Raji (cell line): Measurements from ENCODE around the gene TEX44.

Experiments used
- POLR2A ChIP-seq: IDR thresholded peaks from 2 replicates; pipeline ENCODE4 v1.6.1; 2011; ENCODE audit warnings: low read depth, low read length, control low read depth; ENCODE audit not compliant: insufficient read depth

TEX44 gene

GRCh38 chr2:231613663-231614558, 21.2 kb downstream of the TEX44 start:
- peak; percentile 86 for TF ChIP-seq POLR2A

DNA sequence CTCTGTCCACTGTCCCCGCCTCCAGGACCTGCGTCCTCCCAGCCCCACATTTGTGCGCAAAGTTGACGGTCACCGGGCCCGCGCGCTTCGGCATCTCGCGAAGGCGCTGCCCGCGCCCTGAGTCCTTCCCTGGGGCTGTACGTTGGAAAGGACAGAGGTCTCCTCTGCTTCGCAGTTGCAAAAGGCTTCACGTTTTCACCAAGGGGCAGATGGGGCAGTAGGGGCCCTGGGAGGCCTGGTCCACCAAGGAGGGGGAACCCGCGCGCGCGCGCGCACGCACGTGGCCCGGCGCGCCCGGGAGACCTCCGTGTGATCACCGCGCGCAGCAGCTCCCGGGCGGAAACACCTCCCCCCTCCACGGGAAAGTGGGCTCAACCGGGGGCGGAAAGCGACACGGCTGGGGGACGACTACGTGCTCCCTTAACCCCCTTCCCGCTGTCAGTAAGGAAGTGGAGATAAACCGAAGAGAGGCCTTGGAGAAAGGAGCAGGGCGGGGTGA, 21.9 kb downstream of the TEX44 start:
- TF ChIP-seq POLR2A, result no peak

GRCh38 chr2:231615058-231615671, 22.5 kb downstream of the TEX44 start:
- no peak for TF ChIP-seq POLR2A

- TF ChIP-seq POLR2A, result no peak
Measured at GRCh38 chr2:231616296-231616695, 23.6 kb downstream of the TEX44 start.

DNA sequence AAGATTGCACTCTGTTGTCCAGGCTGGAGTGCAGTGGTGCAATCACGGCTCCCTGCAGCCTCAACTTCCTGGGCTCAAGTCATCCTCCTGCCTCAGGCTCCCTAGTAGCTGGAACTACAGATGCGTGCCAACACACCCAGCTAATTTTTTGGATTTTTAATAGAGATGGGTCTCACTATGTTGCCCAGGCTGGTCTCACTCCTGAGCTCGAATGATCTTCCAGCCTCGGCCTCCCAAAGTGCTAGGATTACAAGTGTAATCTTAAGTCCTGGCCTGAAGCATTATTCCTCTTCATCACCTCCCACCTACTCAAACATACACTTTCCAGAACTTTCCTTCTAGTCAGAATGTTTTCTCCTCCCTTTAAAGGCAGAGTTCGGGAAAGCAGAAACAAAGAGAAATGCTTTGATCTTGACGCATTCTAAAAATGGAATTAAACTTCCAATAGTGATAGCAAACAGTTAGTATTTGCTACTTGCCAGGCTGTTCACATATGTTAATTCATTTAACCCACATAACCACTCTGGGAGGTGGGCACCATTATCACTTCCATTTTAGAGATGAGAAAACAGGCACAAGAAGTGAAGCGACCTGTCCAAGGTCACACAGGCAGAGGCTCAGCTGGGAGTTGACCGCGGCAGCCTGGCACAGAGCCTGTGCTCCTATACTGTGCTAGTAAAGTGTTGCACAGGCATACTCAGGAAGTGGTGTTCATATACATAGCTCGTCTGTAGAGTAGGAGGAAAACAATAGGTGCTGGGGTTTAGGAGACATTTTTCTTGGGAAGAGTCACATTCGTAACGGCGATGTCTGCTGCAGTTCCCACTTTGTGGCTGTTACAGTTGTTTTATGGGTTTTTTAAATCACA, 24.6 kb downstream of the TEX44 start:
- TF ChIP-seq POLR2A, result no peak

GRCh38 chr2:231621051-231621879, 28.6 kb downstream of the TEX44 start:
- no peak for TF ChIP-seq POLR2A

DNA sequence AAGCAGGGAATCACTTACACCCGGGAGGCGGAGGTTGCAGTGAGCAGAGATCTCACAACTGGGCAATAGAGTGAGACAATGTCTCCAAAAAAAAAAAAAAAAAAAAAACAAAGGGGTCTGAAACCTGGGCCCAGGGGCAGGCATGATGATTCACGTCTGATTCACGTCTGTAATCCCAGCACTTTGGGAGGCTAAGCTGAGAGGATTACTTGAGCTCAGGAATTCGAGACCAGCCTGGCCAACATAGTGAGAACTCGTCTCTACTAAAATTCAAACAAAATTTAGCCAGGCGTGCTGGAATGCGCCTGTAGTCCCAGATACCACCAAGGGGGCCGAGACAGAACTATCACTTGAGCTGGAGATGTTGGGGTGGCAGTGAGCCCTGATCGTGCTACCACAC, 30.3 kb downstream of the TEX44 start:
- TF ChIP-seq POLR2A, result no peak

DNA sequence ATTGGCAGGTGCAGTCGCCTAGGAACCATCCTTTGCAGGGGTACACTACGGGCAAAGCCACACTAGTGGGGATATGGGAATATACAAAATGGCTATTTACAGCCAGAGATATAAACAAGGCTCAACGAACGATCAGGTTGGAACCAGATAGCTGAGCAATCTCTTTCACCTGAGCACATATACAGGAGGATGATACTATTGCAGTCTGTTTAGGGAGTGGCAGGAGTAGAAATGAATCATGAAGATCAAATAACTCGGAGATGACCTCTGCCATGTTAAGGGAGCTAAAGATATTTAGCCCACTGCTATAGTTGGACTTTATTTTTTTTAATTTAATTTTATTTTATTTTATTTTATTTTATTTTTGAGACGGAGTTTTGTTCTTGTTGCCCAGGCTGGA, 33.8 kb downstream of the TEX44 start:
- TF ChIP-seq POLR2A, result no peak

DNA sequence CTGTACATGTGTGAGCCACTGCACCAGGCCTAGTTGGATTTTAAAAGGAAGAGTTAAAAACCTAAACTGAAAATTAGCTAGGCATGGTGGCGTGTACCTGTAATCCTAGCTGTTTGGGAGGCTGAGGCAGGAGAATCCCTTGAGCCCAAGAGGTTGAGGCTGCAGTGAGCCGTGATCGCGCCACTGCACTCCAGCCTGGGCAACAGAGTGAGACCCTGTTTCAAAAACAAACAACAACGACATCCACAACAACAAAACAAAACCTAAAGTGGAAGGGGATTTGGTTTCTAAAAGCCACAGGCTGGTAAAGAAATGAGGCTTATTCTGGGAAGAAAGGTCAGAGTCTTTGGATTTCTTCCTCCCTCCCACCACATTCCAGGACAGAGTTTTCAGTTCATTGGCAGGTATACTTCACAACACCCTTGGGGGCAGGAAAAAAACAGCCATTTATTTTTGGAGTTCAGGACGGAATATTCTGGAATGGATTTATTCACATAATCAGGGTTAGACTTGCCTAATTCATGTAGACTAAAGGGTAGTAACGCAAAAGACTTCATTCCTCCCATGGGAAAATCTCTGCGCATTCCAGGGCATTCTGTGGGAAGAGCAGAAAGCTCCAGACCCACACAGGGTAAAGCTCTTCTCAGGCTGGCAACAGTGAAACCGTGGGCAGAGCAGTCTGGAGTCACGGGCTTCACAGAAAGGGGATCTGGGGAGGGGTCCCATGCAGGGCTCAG, 34.9 kb downstream of the TEX44 start:
- no peak for TF ChIP-seq POLR2A

DNA sequence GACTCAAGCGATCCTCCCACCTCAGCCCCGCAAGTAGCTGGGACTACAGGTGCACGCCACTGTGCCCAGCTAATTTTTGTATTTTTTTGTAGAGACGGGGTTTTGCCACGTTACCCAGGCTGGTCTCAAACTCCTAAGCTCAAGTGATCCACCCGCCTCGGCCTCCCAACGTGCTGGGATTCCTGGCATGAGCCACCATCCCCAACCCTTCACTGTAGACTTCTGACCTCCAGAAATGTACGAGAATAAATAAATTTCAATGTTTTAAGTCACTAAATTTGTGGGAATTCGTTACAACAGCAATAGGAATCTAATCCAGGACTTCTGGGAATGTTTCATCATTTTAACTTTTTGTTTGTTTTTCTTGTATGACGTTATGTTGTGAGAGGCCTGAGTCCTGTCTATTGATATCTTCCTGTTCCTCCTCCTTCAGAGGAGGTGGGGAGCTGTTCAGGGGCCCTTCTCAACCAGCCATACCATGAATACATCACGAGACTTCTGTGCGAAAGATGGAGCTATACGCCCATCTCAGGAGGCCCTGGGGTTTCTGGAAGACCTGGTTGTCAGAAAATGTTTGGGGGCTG, 40.0 kb downstream of the TEX44 start:
- TF ChIP-seq POLR2A, result no peak

GRCh38 chr2:231633241-231633976, 40.7 kb downstream of the TEX44 start:
- TF ChIP-seq POLR2A, result no peak

- no peak for TF ChIP-seq POLR2A
Measured at GRCh38 chr2:231634412-231634811, 41.7 kb downstream of the TEX44 start.
